Spleen (tissue), 7 donors: ENCODE data around the gene DNAAF1.

Experiments
- CTCF ChIP-seq, 11 experiments: fragments of 200-600 bp in 7 of 11; fragments of 450-650 bp in 4 of 11; sonication (generic) in 4 of 11; IDR thresholded peaks in 8 of 11; conservative IDR thresholded peaks in 3 of 11; 1 replicate in 7 of 11; 2 replicates in 4 of 11; pipeline versions ENCODE4 v1.4.0 to v1.8.0; 2016 to 2021; ENCODE audit warnings: antibody characterized with exemption in 11 of 11, inconsistent platforms in 4 of 11, mild to moderate bottlenecking in 1 of 11
- POLR2A ChIP-seq, 3 donors: fragments of 450-650 bp; IDR thresholded peaks; one replicate each; pipeline ENCODE4 v1.5.1; 2017; ENCODE audit warnings: antibody characterized with exemption in 3 of 3, mild to moderate bottlenecking in 1 of 3
- donor health status: DM: no; HTN: no; CAD: no; lungs with moderate emphysema.
- donor health status: DM: no; HTN: no; CAD: no.
- donor health status: DM: no; HTN: no; CAD: no.

GRCh38 chr16:84178146-84178765, 33.1 kb downstream of the DNAAF1 start:
- TF ChIP-seq CTCF (IDR thresholded peaks at IDR 0.05 in 8 of 11, conservative IDR thresholded peaks at IDR 0.05 in 3 of 11) (no peak), POLR2A (IDR thresholded peaks at IDR 0.05) (no peak)
